SK-N-SH treated with all-trans-retinoic acid at 6 μM for 48 hours (cell line): ENCODE measurements around the gene LPXN.

Experiments used
- ATAC-seq: fragments of 200-7000 bp; cut with Tn5 transposase; 3 replicates; pipeline ENCODE4 v1.9.1; 2020; ENCODE audit warnings: mild to moderate bottlenecking, moderate library complexity
- ARNTL ChIP-seq: fragments of 450-650 bp; formaldehyde crosslinking; IDR thresholded peaks from 2 replicates; pipeline ENCODE4 v1.5.0; 2020; ENCODE audit warnings: low read depth, mild to moderate bottlenecking, moderate library complexity, borderline replicate concordance
- BACH2 ChIP-seq: fragments of 250-450 bp; sonication (Bioruptor Pico); IDR thresholded peaks from 2 replicates; pipeline ENCODE4 v1.9.0; 2021; ENCODE audit warnings: mild to moderate bottlenecking, borderline replicate concordance
- CSDC2 ChIP-seq: fragments of 250-450 bp; sonication (Bioruptor Pico); IDR thresholded peaks from 2 replicates; pipeline ENCODE4 v1.5.0; 2020; ENCODE audit warnings: mild to moderate bottlenecking, moderate library complexity
- ESRRG ChIP-seq: fragments of 250-450 bp; sonication (Bioruptor Pico); IDR thresholded peaks from 2 replicates; pipeline ENCODE4 v1.6.1; 2021; ENCODE audit warnings: mild to moderate bottlenecking
- GLIS3 ChIP-seq: fragments of 250-450 bp; sonication (Bioruptor Pico); IDR thresholded peaks from 2 replicates; pipeline ENCODE4 v1.5.0; 2020; ENCODE audit warnings: mild to moderate bottlenecking, moderate library complexity
- ISL1 ChIP-seq: fragments of 250-450 bp; sonication (Bioruptor Pico); IDR thresholded peaks from 2 replicates; pipeline ENCODE4 v2.1.2; 2022; ENCODE audit warnings: mild to moderate bottlenecking, moderate library complexity
- OSR1 ChIP-seq: fragments of 250-450 bp; sonication (Bioruptor Pico); IDR thresholded peaks from 2 replicates; pipeline ENCODE4 v1.8.0; 2022; ENCODE audit warnings: moderate library complexity, mild to moderate bottlenecking, inconsistent platforms
- PPARA ChIP-seq: fragments of 250-450 bp; sonication (Bioruptor Pico); IDR thresholded peaks from 2 replicates; pipeline ENCODE4 v1.5.0; 2020; ENCODE audit warnings: mild to moderate bottlenecking, borderline replicate concordance
- RARB ChIP-seq: fragments of 250-450 bp; sonication (Bioruptor Pico); IDR thresholded peaks from 2 replicates; pipeline ENCODE4 v1.8.0; 2021; ENCODE audit warnings: mild to moderate bottlenecking, moderate library complexity
- SNAI2 ChIP-seq: fragments of 250-450 bp; sonication (Bioruptor Pico); IDR thresholded peaks from 2 replicates; pipeline ENCODE4 v1.5.0; 2020; ENCODE audit warnings: mild to moderate bottlenecking, moderate library complexity
- TCF4 ChIP-seq: fragments of 250-450 bp; sonication (Bioruptor Pico); IDR thresholded peaks from 2 replicates; pipeline ENCODE4 v1.8.0; 2021; ENCODE audit warnings: mild to moderate bottlenecking, moderate library complexity, borderline replicate concordance
- TOX ChIP-seq: fragments of 250-450 bp; sonication (Bioruptor Pico); IDR thresholded peaks from 2 replicates; pipeline ENCODE4 v1.8.0; 2021; ENCODE audit warnings: mild to moderate bottlenecking, moderate library complexity, borderline replicate concordance
- ZC3H10 ChIP-seq: fragments of 250-450 bp; sonication (Bioruptor Pico); IDR thresholded peaks from 2 replicates; pipeline ENCODE4 v1.5.1; 2021; ENCODE audit warnings: mild to moderate bottlenecking, moderate library complexity
- ZFP3 ChIP-seq: fragments of 250-450 bp; sonication (Bioruptor Pico); IDR thresholded peaks from 2 replicates; pipeline ENCODE4 v1.5.0; 2020; ENCODE audit warnings: mild to moderate bottlenecking, moderate library complexity
- ZFP30 ChIP-seq: fragments of 450-650 bp; formaldehyde crosslinking; IDR thresholded peaks from 2 replicates; pipeline ENCODE4 v1.5.0; 2022; ENCODE audit warnings: mild to moderate bottlenecking, moderate library complexity
- ZNF565 ChIP-seq: fragments of 450-650 bp; formaldehyde crosslinking; conservative IDR thresholded peaks from 2 replicates; pipeline ENCODE4 v1.5.0; 2020; ENCODE audit warnings: low read depth, mild to moderate bottlenecking, moderate library complexity
- ZNF70 ChIP-seq: fragments of 450-650 bp; formaldehyde crosslinking; IDR thresholded peaks from 2 replicates; pipeline ENCODE4 v1.5.0; 2020; ENCODE audit warnings: mild to moderate bottlenecking, moderate library complexity
- ZNF8 ChIP-seq: fragments of 450-650 bp; formaldehyde crosslinking; IDR thresholded peaks from 2 replicates; pipeline ENCODE4 v1.5.0; 2020; ENCODE audit warnings: mild to moderate bottlenecking, moderate library complexity
- TF ChIP-seq, protein P1 (sequence below): fragments of 250-450 bp; sonication (Bioruptor Pico); IDR thresholded peaks from 2 replicates; pipeline ENCODE4 v1.5.1; 2021; ENCODE audit warnings: mild to moderate bottlenecking, moderate library complexity
- TF ChIP-seq, protein P2 (sequence below): fragments of 250-450 bp; sonication (Bioruptor Pico); IDR thresholded peaks from 2 replicates; pipeline ENCODE4 v1.8.0; 2020; ENCODE audit warnings: mild to moderate bottlenecking, moderate library complexity, borderline replicate concordance
- TF ChIP-seq, protein P3 (sequence below): fragments of 250-450 bp; sonication (Bioruptor Pico); IDR thresholded peaks from 2 replicates; pipeline ENCODE4 v1.5.1; 2020; ENCODE audit warnings: low read depth, mild to moderate bottlenecking, moderate library complexity
- TF ChIP-seq, protein P4 (sequence below): fragments of 250-450 bp; sonication (Bioruptor Pico); IDR thresholded peaks from 2 replicates; pipeline ENCODE4 v1.5.0; 2020; ENCODE audit warnings: mild to moderate bottlenecking, moderate library complexity
- TF ChIP-seq, protein P5 (sequence below): fragments of 250-450 bp; sonication (Bioruptor Pico); IDR thresholded peaks from 2 replicates; pipeline ENCODE4 v1.8.0; 2021; ENCODE audit warnings: low read depth, mild to moderate bottlenecking, moderate library complexity, borderline replicate concordance

The LPXN gene

DNA sequence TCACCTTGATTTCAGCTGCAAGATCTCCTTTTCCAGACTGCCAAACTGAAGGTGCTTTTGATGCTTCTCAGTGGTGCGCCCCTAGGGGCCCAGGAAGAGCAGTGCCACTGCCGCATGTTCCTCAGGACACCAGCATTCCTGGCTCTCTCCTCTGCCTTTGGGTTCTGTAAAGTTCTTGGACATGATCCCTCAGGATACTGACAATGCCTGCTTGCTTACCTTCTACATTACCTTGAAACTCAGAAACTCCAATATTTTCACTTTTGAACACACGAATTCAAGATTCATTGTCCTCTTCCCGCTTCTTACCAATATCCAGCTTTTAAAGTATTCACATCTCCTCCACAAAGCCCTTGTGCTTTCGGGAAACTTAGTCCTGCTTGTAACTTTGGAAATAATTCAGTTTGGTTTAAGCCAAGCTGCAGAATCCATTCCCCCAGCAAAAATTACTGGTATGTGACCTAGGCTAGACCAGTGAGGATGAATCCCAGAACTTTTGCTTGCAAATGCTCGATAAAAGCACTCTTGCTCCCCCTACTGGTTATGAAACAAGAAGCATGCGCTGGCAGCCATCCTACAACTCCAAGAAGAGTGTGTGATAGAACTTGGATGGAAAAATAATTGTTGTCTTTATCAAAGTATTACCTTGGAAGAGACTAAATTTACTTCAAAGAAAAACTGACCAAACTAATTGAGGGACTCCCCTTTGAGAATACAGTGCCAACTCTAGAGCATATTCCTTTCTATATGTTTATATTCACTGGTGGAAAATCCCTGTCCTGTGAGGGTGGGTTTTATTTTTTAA lies 51.2 kb downstream of the LPXN start:
- peak; percentile 97 for ATAC-seq
- no peak for TF ChIP-seq RARB (CRISPR knock-in tag)
- TF ChIP-seq ZFP30 (CRISPR knock-in tag) = no peak
- no peak for TF ChIP-seq BACH2 (CRISPR knock-in tag)
- no peak for TF ChIP-seq ZC3H10
- TF ChIP-seq ARNTL (CRISPR knock-in tag) = no peak
- TF ChIP-seq TOX = no peak
- no peak for TF ChIP-seq ESRRG
- TF ChIP-seq, protein P1, sequence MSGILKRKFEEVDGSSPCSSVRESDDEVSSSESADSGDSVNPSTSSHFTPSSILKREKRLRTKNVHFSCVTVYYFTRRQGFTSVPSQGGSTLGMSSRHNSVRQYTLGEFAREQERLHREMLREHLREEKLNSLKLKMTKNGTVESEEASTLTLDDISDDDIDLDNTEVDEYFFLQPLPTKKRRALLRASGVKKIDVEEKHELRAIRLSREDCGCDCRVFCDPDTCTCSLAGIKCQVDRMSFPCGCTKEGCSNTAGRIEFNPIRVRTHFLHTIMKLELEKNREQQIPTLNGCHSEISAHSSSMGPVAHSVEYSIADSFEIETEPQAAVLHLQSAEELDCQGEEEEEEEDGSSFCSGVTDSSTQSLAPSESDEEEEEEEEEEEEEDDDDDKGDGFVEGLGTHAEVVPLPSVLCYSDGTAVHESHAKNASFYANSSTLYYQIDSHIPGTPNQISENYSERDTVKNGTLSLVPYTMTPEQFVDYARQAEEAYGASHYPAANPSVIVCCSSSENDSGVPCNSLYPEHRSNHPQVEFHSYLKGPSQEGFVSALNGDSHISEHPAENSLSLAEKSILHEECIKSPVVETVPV (CRISPR knock-in tag) = no peak
- no peak for TF ChIP-seq CSDC2 (CRISPR knock-in tag)
- no peak for TF ChIP-seq ZNF565 (CRISPR knock-in tag)
- no peak for TF ChIP-seq ZNF8
- TF ChIP-seq GLIS3 (CRISPR knock-in tag) = no peak
- no peak for TF ChIP-seq ZFP3 (CRISPR knock-in tag)
- TF ChIP-seq OSR1 (CRISPR knock-in tag) = no peak
- no peak for TF ChIP-seq ZNF70 (CRISPR knock-in tag)
- TF ChIP-seq, protein P2, sequence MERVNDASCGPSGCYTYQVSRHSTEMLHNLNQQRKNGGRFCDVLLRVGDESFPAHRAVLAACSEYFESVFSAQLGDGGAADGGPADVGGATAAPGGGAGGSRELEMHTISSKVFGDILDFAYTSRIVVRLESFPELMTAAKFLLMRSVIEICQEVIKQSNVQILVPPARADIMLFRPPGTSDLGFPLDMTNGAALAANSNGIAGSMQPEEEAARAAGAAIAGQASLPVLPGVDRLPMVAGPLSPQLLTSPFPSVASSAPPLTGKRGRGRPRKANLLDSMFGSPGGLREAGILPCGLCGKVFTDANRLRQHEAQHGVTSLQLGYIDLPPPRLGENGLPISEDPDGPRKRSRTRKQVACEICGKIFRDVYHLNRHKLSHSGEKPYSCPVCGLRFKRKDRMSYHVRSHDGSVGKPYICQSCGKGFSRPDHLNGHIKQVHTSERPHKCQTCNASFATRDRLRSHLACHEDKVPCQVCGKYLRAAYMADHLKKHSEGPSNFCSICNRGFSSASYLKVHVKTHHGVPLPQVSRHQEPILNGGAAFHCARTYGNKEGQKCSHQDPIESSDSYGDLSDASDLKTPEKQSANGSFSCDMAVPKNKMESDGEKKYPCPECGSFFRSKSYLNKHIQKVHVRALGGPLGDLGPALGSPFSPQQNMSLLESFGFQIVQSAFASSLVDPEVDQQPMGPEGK (CRISPR knock-in tag) = no peak

DNA sequence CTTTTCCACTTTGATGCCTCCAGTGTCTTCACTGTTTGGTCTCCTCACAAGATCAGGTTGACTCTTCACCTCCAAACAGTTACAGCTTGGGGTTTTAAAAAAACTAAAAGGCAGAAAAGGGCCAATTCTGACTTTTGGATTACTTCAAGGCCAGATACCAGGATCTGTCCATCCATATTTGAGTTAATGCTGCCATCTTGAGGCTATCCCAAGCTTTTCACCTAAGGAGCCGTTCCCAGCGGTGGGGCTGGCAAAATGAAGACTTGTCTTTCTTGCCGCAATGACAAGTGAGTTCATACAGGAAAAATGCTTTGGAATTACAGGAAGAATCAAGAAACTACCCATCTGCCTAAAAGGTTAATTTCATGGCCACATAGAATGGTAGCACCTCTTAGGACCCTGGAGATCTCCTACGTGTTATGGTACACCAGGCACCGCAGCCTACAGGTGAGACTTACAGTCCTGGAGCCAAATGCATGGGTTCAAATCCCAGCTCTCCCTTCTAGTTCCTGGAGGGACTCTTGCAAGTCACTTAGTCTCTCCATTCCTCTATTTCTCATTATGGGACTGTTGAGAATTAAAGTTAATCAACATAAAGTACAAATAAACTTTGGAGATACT lies 61.8 kb downstream of the LPXN start:
- TF ChIP-seq ZNF8 (no peak), OSR1 (CRISPR knock-in tag) (no peak), ARNTL (CRISPR knock-in tag) (no peak), SNAI2 (no peak), ISL1 (CRISPR knock-in tag) (no peak), PPARA (CRISPR knock-in tag) (no peak), TCF4 (CRISPR knock-in tag) (no peak), ZFP30 (CRISPR knock-in tag) (no peak), TOX (no peak), ZFP3 (CRISPR knock-in tag) (no peak), ZNF70 (CRISPR knock-in tag) (no peak), BACH2 (CRISPR knock-in tag) (no peak)
- TF ChIP-seq, protein P3, sequence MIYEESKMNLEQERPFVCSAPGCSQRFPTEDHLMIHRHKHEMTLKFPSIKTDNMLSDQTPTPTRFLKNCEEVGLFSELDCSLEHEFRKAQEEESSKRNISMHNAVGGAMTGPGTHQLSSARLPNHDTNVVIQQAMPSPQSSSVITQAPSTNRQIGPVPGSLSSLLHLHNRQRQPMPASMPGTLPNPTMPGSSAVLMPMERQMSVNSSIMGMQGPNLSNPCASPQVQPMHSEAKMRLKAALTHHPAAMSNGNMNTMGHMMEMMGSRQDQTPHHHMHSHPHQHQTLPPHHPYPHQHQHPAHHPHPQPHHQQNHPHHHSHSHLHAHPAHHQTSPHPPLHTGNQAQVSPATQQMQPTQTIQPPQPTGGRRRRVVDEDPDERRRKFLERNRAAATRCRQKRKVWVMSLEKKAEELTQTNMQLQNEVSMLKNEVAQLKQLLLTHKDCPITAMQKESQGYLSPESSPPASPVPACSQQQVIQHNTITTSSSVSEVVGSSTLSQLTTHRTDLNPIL (CRISPR knock-in tag) = no peak
- TF ChIP-seq, protein P1 (CRISPR knock-in tag) = no peak
- TF ChIP-seq, protein P4, sequence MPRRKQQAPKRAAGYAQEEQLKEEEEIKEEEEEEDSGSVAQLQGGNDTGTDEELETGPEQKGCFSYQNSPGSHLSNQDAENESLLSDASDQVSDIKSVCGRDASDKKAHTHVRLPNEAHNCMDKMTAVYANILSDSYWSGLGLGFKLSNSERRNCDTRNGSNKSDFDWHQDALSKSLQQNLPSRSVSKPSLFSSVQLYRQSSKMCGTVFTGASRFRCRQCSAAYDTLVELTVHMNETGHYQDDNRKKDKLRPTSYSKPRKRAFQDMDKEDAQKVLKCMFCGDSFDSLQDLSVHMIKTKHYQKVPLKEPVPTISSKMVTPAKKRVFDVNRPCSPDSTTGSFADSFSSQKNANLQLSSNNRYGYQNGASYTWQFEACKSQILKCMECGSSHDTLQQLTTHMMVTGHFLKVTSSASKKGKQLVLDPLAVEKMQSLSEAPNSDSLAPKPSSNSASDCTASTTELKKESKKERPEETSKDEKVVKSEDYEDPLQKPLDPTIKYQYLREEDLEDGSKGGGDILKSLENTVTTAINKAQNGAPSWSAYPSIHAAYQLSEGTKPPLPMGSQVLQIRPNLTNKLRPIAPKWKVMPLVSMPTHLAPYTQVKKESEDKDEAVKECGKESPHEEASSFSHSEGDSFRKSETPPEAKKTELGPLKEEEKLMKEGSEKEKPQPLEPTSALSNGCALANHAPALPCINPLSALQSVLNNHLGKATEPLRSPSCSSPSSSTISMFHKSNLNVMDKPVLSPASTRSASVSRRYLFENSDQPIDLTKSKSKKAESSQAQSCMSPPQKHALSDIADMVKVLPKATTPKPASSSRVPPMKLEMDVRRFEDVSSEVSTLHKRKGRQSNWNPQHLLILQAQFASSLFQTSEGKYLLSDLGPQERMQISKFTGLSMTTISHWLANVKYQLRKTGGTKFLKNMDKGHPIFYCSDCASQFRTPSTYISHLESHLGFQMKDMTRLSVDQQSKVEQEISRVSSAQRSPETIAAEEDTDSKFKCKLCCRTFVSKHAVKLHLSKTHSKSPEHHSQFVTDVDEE (CRISPR knock-in tag) = no peak
- TF ChIP-seq, protein P5, sequence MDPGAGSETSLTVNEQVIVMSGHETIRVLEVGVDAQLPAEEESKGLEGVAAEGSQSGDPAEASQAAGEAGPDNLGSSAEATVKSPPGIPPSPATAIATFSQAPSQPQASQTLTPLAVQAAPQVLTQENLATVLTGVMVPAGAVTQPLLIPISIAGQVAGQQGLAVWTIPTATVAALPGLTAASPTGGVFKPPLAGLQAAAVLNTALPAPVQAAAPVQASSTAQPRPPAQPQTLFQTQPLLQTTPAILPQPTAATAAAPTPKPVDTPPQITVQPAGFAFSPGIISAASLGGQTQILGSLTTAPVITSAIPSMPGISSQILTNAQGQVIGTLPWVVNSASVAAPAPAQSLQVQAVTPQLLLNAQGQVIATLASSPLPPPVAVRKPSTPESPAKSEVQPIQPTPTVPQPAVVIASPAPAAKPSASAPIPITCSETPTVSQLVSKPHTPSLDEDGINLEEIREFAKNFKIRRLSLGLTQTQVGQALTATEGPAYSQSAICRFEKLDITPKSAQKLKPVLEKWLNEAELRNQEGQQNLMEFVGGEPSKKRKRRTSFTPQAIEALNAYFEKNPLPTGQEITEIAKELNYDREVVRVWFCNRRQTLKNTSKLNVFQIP (CRISPR knock-in tag) = no peak
- peak; percentile 98 for ATAC-seq
